Measurements from ENCODE around the gene REV3L.
"Not testable (repeated sequence)": the region's sequence is repeated elsewhere in the genome, so short reads cannot be mapped to it uniquely, and the experiment has no call there.

Gene REV3L

GRCh38 chr6:111523484-111524167 lies 40.6 kb upstream of the REV3L start:
- no peak for TF ChIP-seq CTCF (conservative IDR thresholded peaks at IDR 0.05)
- H3K27ac ChIP-seq, result no peak overlapping the region

- H3K27ac ChIP-seq, result no peak overlapping the region
- no peak for TF ChIP-seq CTCF (conservative IDR thresholded peaks at IDR 0.05)
These were observed 39.5 kb upstream of the REV3L start for GRCh38 chr6:111522393-111523020.

GRCh38 chr6:111521497-111522270 lies 38.7 kb upstream of the REV3L start:
- no peak for TF ChIP-seq CTCF (conservative IDR thresholded peaks at IDR 0.05)
- no peak overlapping the region for H3K27ac ChIP-seq

GRCh38 chr6:111520524-111520923 lies 37.5 kb upstream of the REV3L start:
- H3K27ac ChIP-seq, result no peak overlapping the region
- TF ChIP-seq CTCF (conservative IDR thresholded peaks at IDR 0.05), result no peak

- no peak for TF ChIP-seq CTCF (conservative IDR thresholded peaks at IDR 0.05)
- no peak overlapping the region for H3K27ac ChIP-seq
These were observed 34.9 kb upstream of the REV3L start for GRCh38 chr6:111517965-111518364.

- H3K27ac ChIP-seq, result no peak overlapping the region
- TF ChIP-seq CTCF (conservative IDR thresholded peaks at IDR 0.05), result no peak
These were observed 32.2 kb upstream of the REV3L start for GRCh38 chr6:111515259-111515658.

- H3K27ac ChIP-seq, result not testable (repeated sequence)
These were observed 31.5 kb upstream of the REV3L start for GRCh38 chr6:111514531-111514930.

- not testable (repeated sequence) for H3K27ac ChIP-seq
These were observed 24.2 kb upstream of the REV3L start for GRCh38 chr6:111507219-111507618.

GRCh38 chr6:111505498-111505897 lies 22.5 kb upstream of the REV3L start:
- H3K27ac ChIP-seq, result not testable (repeated sequence)
